H9 (cell line): ENCODE results near the gene PEG3. TPM values are rescaled to one million over a fixed set of nuclear protein-coding genes. Genes with fewer than 3 reads are reported as not detected.

Source experiments
- DNase-seq: peaks from one replicate; pipeline ENCODE4 v3.0.0-alpha.2; 2017
- H2AFZ ChIP-seq: one replicate; pipeline ENCODE4 v1.6.1; 2013; ENCODE audit warnings: mild to moderate bottlenecking, low read length, control low read depth, moderate library complexity
- H2AK5ac ChIP-seq: 2 replicates; pipeline ENCODE4 v1.6.1; 2013; ENCODE audit warnings: low read length, control low read depth, mixed read lengths; ENCODE audit not compliant: insufficient read length
- H2BK120ac ChIP-seq: one replicate; pipeline ENCODE4 v1.6.1; 2013; ENCODE audit warnings: low read depth, mild to moderate bottlenecking, low read length, control low read depth, inconsistent platforms; ENCODE audit not compliant: poor library complexity, severe bottlenecking
- H2BK12ac ChIP-seq: 2 replicates; pipeline ENCODE4 v1.6.1; 2013; ENCODE audit warnings: low read length, control low read depth, mixed read lengths, low read depth; ENCODE audit not compliant: insufficient read length
- H2BK15ac ChIP-seq: 2 replicates; pipeline ENCODE4 v1.6.1; 2013; ENCODE audit warnings: low read depth, low read length, control low read depth
- H2BK20ac ChIP-seq: one replicate; pipeline ENCODE4 v1.6.1; 2013; ENCODE audit warnings: low read depth, mild to moderate bottlenecking, low read length, control low read depth, inconsistent platforms; ENCODE audit not compliant: poor library complexity, severe bottlenecking
- H2BK5ac ChIP-seq: 2 replicates; pipeline ENCODE4 v1.6.1; 2013; ENCODE audit warnings: low read length, control low read depth, mixed read lengths; ENCODE audit not compliant: insufficient read length
- H3K14ac ChIP-seq: 2 replicates; pipeline ENCODE4 v1.6.1; 2013; ENCODE audit warnings: low read length, control low read depth; ENCODE audit not compliant: insufficient read depth
- H3K18ac ChIP-seq: 2 replicates; pipeline ENCODE4 v1.6.1; 2013; ENCODE audit warnings: low read depth, mild to moderate bottlenecking, mixed read lengths, low read length, control low read depth; ENCODE audit not compliant: insufficient read length
- H3K23ac ChIP-seq: 2 replicates; pipeline ENCODE4 v1.6.1; 2013; ENCODE audit warnings: low read length, control low read depth, mixed read lengths, low read depth; ENCODE audit not compliant: insufficient read length
- H3K23me2 ChIP-seq: 2 replicates; pipeline ENCODE4 v1.6.1; 2013; ENCODE audit warnings: low read depth, mild to moderate bottlenecking, mixed read lengths, low read length, control low read depth; ENCODE audit not compliant: insufficient read length, poor library complexity, severe bottlenecking
- H3K27ac ChIP-seq: 2 replicates; pipeline ENCODE4 v1.5.1; 2013; ENCODE audit warnings: low read length, control low read depth, mixed read lengths, low read depth; ENCODE audit not compliant: insufficient read length
- H3K27me3 ChIP-seq: 2 replicates; pipeline ENCODE4 v1.6.1; 2013; ENCODE audit warnings: low read length, control low read depth, inconsistent platforms; ENCODE audit not compliant: insufficient read depth
- H3K4ac ChIP-seq: 2 replicates; pipeline ENCODE4 v1.6.1; 2013; ENCODE audit warnings: low read depth, mild to moderate bottlenecking, control low read depth, inconsistent platforms, low read length, moderate library complexity
- H3K4me1 ChIP-seq: 2 replicates; pipeline ENCODE4 v1.6.1; 2013; ENCODE audit warnings: low read length, control low read depth, inconsistent platforms; ENCODE audit not compliant: insufficient read depth
- H3K4me2 ChIP-seq: 2 replicates; pipeline ENCODE4 v1.6.1; 2013; ENCODE audit warnings: low read length, control low read depth, mixed read lengths; ENCODE audit not compliant: insufficient read length, insufficient read depth
- H3K56ac ChIP-seq: 2 replicates; pipeline ENCODE4 v1.6.1; 2013; ENCODE audit warnings: low read depth, mild to moderate bottlenecking, mixed read lengths, low read length, control low read depth; ENCODE audit not compliant: insufficient read length
- H3K79me1 ChIP-seq: 2 replicates; pipeline ENCODE4 v1.6.1; 2013; ENCODE audit warnings: low read depth, mild to moderate bottlenecking, moderate library complexity, low read length, control low read depth, inconsistent platforms; ENCODE audit not compliant: insufficient read depth, poor library complexity, severe bottlenecking
- H3K79me2 ChIP-seq: 2 replicates; pipeline ENCODE4 v1.6.1; 2013; ENCODE audit warnings: low read length, control low read depth, inconsistent platforms; ENCODE audit not compliant: insufficient read depth
- H3K9ac ChIP-seq: 2 replicates; pipeline ENCODE4 v1.6.1; 2013; ENCODE audit warnings: low read length, control low read depth, mixed read lengths; ENCODE audit not compliant: insufficient read length; ENCODE audit errors: extremely low read depth
- H3K9me3 ChIP-seq: one replicate; pipeline ENCODE4 v1.6.1; 2013; ENCODE audit warnings: low read depth, low read length, inconsistent platforms; ENCODE audit not compliant: control insufficient read depth
- H3T11ph ChIP-seq: one replicate; pipeline ENCODE4 v1.6.1; 2013; ENCODE audit warnings: mild to moderate bottlenecking, low read length, control low read depth, inconsistent platforms
- H4K20me1 ChIP-seq: one replicate; pipeline ENCODE4 v1.6.1; 2013; ENCODE audit not compliant: control insufficient read depth, insufficient read length, insufficient read depth
- H4K5ac ChIP-seq: 2 replicates; pipeline ENCODE4 v1.6.1; 2013; ENCODE audit warnings: low read depth, mild to moderate bottlenecking, mixed read lengths, low read length, control low read depth; ENCODE audit not compliant: insufficient read length
- H4K8ac ChIP-seq: replicated peaks from 2 replicates; pipeline ENCODE4 v1.6.1; 2013; ENCODE audit warnings: low read length, control low read depth, mixed read lengths, low read depth; ENCODE audit not compliant: insufficient read length
- H4K91ac ChIP-seq: 2 replicates; pipeline ENCODE4 v1.6.1; 2013; ENCODE audit warnings: low read depth, mild to moderate bottlenecking, moderate library complexity, mixed read lengths, low read length, control low read depth; ENCODE audit not compliant: insufficient read length
- H3K27ac Mint-ChIP-seq, 3 experiments: 2 replicates in 2 of 3; 3 replicates in 1 of 3; pipeline ENCODE4 v1.8.0; 2020 to 2021; ENCODE audit warnings: mixed read lengths in 3 of 3, mild to moderate bottlenecking in 1 of 3, moderate library complexity in 1 of 3
- H3K27me3 Mint-ChIP-seq: 2 replicates; pipeline ENCODE4 v1.8.0; 2021; ENCODE audit warnings: low read depth, mild to moderate bottlenecking, moderate library complexity, mixed read lengths
- H3K36me3 Mint-ChIP-seq, 3 experiments: 2 replicates in 2 of 3; 3 replicates in 1 of 3; pipeline ENCODE4 v1.8.0; 2020 to 2021; ENCODE audit warnings: low read depth in 3 of 3, mixed read lengths in 3 of 3; ENCODE audit not compliant: insufficient read depth in 1 of 3
- H3K4me1 Mint-ChIP-seq, 2 experiments: 2 replicates each; pipeline ENCODE4 v1.8.0; 2020; ENCODE audit warnings: mixed read lengths in 2 of 2
- H3K4me3 Mint-ChIP-seq, 2 experiments: 2 replicates in 1 of 2; 3 replicates in 1 of 2; pipeline ENCODE4 v1.8.0; 2020 to 2021; ENCODE audit warnings: mild to moderate bottlenecking in 2 of 2, mixed read lengths in 2 of 2, moderate library complexity in 1 of 2
- H3K9me3 Mint-ChIP-seq, 2 experiments: 2 replicates in 1 of 2; 3 replicates in 1 of 2; pipeline ENCODE4 v1.8.0; 2020; ENCODE audit warnings: mild to moderate bottlenecking in 2 of 2, mixed read lengths in 2 of 2, moderate library complexity in 1 of 2
- CTCF ChIP-seq: fragments of 200-600 bp; sonication (generic); conservative IDR thresholded peaks from 3 replicates; pipeline ENCODE4 v1.8.0; 2021; ENCODE audit warnings: antibody characterized with exemption, mild to moderate bottlenecking
- WGBS: extraction: QIAGEN DNeasy Blood & Tissue Kit; methylation state at CpG from one replicate; pipeline ENCODE4 v1.1.7; 2013; ENCODE audit warnings: missing lambda C conversion rate, low lambda C conversion rate, mixed read lengths; ENCODE audit not compliant: insufficient read length; ENCODE audit errors: extremely low coverage; 5-methylcytosine and 5-hydroxymethylcytosine counted together
- total RNA-seq: library from RNA; stranded (reverse); gene quantifications from 2 replicates; pipeline ENCODE4 v1.2.1, GENCODE V29; 2021

PEG3 gene
- total RNA-seq, 1 experiment from 2014 or later, result not detected

GRCh38 chr19:56834564-56835375, 5.8 kb downstream of the PEG3 start:
- DNase-seq, result no peak
- no peak overlapping the region for H3K18ac ChIP-seq
- Mint-ChIP-seq H3K4me3 (no peak overlapping the region; a peak in 1 of 5 replicates), H3K9me3 (peaks cover 94 to 98% of the 10 kb centered on the region in 2 experiments), H3K4me1 (no peaks in the 10 kb centered on the region), H3K27me3 (peaks cover 8% of the 10 kb centered on the region), H3K36me3 (peaks cover 20 to 44% (median 40%) of the 10 kb centered on the region in 3 experiments; a peak in 6 of 7 replicates), H3K27ac (no peak overlapping the region; a peak in 1 of 7 replicates)
- H3K9me3 ChIP-seq, result peaks cover 74% of the 10 kb centered on the region
- H3K23ac ChIP-seq, result no peak overlapping the region
- no peak overlapping the region for H2BK12ac ChIP-seq
- H3K27me3 ChIP-seq, result no peaks in the 10 kb centered on the region
- H3K56ac ChIP-seq, result no peak overlapping the region
- H2BK120ac ChIP-seq, result no peak overlapping the region
- H4K8ac ChIP-seq, result no peak overlapping the region
- no peak overlapping the region for H3K9ac ChIP-seq
- H4K5ac ChIP-seq, result no peak overlapping the region
- no peak overlapping the region for H3K4ac ChIP-seq
- no peak overlapping the region for H2AK5ac ChIP-seq
- H3K23me2 ChIP-seq, result no peaks in the 10 kb centered on the region
- no peak for TF ChIP-seq CTCF
- no CpG with 5 or more reads among the region's 5 CpGs for WGBS
- H4K20me1 ChIP-seq, result no peaks in the 10 kb centered on the region
- H3K4me2 ChIP-seq, result no peak overlapping the region
- H2BK5ac ChIP-seq, result no peak overlapping the region
- H3K4me1 ChIP-seq, result no peaks in the 10 kb centered on the region
- H3K14ac ChIP-seq, result no peak overlapping the region
- no peaks in the 10 kb centered on the region for H3K79me1 ChIP-seq
- no peaks in the 10 kb centered on the region for H3K79me2 ChIP-seq
- H3K27ac ChIP-seq, result no peak overlapping the region
- no peak overlapping the region for H2AFZ ChIP-seq
- H4K91ac ChIP-seq, result no peak overlapping the region
- H2BK20ac ChIP-seq, result no peak overlapping the region
- H3T11ph ChIP-seq, result no peak overlapping the region
- H2BK15ac ChIP-seq, result no peak overlapping the region
